HG02870 (cell line): ENCODE data around the gene ACAP1.

ENCODE experiments used
- ATAC-seq: cut with Tn5 transposase; IDR thresholded peaks from one replicate; pipeline ENCODE4 v1.9.1; 2021; ENCODE audit warnings: mild to moderate bottlenecking, moderate library complexity; ENCODE audit not compliant: unreplicated experiment

ACAP1 gene

GRCh38 chr17:7311110-7311705 lies 25.1 kb upstream of the ACAP1 start:
- no peak for ATAC-seq

- ATAC-seq, result no peak
These were observed 23.8 kb upstream of the ACAP1 start for GRCh38 chr17:7312432-7313087.

GRCh38 chr17:7313088-7313889 lies 23.0 kb upstream of the ACAP1 start:
- ATAC-seq, result no peak

DNA sequence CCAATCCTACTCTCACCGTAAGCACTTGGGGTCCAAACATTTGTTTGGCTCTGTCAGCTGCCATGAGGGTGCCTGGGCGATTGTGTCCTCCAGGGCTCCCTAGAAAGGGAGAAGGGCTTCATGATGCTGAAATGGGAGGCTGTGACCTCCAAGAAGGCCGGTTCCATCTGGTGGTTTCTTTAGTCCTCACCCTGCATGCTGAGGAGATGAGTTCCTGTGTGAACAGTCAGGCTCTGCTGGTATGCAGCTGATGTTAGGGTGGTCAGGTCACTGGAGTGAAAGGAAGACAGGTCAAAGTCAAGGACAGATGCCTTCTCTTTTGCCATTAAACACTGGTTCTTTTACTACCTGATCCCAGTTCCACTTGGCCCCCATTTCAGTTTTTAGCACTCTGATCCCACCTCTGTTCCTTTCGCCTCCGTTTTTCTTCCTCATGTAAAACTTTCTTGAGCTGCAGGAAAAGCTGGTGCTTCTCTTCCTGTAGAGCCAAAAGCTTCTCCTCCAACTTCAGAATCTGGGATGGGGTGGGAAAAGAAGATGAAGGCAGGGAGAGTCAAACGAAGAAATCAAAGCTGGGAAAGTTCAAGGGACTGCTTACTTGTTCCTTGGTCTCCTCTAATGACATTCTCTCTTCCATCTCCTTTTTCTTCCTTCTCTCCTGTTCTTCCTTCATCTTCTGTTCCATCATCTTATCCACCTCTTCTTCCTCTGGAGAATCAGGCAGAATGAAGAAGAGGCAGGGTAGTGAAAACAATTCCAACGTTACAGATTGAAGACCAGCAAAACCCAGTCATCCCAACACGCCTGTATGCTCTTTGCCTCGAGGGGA lies 22.2 kb upstream of the ACAP1 start:
- no peak for ATAC-seq

- ATAC-seq, result peak; percentile 71
These were observed 21.4 kb upstream of the ACAP1 start, which contains the start of gene GPS2 for GRCh38 chr17:7314719-7315569. TSS of gene GPS2 (minus strand) at chr17:7315360. CDS start at chr17:7315052, 308 bp downstream.

DNA sequence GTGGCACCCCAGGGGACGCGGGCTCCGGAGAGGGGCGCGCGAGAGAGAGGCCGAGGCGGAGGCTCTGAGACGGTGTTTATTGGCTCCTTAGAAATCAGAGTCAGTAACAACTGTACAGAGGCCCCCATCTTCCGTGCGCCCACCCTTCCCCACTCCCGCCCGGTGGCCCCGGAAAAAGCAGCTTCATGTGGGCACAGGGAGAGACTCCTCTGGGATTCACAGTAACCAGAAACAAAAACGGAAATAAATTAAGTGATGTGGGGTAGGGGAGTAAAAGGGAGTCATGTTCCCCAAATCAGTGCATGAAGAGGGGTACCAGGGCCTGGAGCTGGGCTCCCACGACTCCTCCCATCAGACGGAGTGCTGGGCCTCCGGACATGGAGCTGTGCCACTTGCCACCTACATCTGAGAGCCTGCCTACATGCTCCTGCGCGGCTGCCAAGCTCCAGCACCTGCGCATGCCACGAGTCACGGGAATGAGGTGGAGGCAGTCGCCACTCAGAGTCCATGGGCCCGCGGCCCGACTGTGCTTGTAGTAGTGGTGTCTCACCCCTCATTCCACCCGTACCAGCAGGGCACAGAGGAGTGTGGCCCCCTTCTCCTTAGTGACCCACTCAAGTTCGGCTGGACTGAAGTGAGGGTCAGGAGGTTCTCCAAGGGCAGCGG lies 20.6 kb upstream of the ACAP1 start:
- ATAC-seq, result no peak

DNA sequence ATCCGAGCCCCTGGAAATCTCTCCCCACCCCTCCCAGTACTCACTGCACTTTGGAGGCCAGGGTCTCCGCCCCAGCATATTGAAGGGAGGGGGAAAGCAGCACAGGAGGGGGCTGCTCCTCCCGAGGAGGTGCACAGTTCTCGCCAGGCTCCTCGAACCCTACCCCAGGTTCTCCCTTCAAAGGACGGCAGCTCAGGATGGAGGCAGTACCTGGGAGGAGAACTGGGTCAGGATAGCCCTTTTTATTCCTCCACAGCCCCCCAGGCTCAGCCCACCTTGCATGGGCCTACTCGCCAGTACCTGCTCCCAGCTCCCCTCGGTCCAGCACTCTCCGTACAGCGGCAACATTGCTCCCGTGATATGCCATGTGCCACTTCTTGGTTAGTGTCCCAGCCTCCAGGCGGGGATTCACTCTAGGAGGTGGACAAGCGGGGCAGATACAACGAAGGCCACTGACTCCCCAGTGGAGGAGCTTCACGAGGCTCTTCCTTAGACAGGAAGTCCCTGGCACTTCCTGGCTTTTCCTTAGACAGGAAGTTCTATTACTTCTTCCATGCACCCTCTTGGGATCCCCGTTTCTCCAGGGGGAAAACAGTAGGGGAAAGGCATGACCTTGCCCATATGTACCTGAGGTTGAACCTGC lies 19.0 kb upstream of the ACAP1 start:
- no peak for ATAC-seq

DNA sequence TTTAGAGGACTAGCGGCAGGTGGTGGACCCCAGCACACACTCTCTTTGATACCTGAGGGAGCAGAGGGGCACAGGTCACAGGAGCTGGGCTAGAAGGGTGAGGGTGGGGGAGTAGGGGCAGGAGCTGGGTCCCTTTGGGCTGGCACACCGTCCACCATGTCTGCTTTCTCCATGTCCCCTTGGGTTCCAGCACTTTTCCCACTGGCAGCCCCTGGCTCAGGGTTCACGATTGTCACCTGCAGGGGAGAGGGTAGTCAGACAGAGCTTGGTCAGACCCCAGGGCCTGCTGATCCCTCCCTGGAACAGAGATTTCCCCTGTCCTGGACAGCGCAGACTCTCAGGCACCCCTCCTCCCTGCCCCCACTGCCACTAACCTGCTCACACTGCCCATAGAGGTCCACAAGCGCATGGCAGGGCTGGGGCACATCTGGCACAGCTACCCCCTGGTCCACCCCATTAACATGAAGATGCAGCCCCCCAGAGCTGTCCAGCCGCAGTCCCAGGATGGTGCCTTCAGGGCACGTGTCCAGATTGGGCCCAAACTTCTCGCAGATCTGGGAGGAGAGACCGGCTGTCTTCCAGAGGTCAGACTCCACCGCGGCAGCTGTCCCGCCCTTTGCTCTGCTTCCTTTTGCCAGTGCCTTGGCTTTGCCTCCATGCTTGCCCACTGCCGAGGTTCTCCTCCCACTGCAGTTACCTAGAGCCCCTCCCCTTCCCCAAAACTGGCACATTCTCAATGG lies 18.0 kb upstream of the ACAP1 start:
- no peak for ATAC-seq

- ATAC-seq, result no peak
These were observed 14.9 kb upstream of the ACAP1 start for GRCh38 chr17:7321466-7321865.

DNA sequence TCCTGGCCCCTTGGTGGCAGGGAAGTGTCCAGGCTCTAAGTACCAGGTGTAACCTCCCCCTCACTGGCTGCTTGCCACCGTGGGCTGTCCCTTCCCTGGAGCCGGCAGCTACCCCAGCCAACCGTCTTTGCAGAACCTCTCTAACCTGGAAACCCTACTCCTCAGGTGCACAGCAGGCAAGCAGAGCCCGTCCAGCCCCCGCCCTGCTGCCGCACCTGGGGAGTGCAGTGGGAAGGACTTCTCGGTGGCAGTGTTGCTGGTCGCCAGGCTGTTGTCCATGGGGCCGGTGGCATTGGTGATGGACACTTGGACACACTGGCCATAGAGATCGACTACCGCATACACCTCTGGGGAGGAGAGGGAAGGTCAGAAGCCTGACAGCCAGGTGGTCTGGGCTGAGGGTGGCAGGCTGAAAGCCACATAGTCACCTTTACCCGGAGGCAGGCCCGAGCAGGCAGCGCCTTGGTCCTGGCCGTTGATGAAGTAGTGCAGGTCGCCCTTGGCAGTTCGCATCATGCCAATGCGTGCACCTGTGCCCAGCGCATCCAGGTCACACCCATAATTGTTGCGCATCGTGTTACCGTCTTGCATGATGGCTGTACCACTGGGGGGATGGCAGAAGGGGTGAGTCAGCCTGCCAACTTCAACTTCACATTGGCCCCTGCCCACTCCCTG lies 13.7 kb upstream of the ACAP1 start:
- ATAC-seq, result no peak

DNA sequence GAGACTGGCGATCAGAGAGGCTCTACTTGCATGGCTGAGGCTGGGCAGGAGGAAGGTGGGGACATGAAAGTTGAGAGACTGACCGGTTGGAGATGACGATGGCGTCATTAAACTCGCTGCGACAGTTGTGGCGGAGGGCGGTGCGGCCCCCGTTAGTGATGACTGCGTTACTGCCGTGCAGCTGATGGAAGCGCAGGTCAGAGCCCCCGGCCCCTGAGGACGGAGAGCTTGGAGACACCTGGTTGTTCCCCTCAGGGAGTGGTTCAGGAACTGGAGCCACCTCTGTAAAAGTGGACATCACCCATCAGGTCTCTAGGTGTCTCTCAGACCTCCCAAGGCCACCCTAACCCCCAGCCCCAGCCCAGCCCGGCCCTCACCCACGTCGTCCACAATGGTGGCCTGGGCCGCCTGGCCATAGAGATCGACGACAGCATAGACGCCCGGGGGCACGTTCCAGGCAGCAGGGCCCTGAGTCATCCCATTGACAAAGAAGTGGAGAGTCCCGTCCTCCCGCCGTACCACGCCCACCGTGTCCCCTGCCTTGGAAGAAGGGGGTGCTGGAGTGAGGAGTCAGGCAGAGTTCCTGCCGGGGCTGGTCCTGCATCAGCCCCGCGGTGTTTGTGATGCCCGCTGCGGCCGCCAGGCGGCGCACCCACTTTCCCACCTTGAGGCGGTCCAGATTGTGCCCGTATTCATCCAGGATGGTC lies 12.4 kb upstream of the ACAP1 start:
- no peak for ATAC-seq

GRCh38 chr17:7324438-7324779 lies 11.9 kb upstream of the ACAP1 start:
- ATAC-seq, result no peak

GRCh38 chr17:7325031-7325528 lies 11.2 kb upstream of the ACAP1 start:
- no peak for ATAC-seq

DNA sequence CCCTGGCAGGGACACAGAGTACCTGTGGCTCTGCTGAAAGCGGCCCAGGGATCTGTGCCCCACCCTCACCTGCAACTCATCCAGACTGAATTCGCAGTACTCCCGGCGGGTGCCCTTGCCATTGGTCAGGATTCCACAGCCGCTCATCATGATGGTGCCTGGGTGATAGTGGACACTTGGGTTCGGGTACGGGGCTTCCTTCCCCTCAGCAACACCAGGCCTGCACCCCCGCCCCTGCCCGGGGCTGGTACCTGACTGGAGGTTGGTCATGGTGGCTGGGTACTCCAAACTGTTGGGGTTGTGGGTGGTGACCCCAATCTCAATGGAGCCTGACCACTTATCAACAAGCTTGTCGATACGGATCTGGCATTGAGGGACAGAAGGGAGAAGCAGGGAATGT lies 10.1 kb upstream of the ACAP1 start:
- ATAC-seq, result no peak

DNA sequence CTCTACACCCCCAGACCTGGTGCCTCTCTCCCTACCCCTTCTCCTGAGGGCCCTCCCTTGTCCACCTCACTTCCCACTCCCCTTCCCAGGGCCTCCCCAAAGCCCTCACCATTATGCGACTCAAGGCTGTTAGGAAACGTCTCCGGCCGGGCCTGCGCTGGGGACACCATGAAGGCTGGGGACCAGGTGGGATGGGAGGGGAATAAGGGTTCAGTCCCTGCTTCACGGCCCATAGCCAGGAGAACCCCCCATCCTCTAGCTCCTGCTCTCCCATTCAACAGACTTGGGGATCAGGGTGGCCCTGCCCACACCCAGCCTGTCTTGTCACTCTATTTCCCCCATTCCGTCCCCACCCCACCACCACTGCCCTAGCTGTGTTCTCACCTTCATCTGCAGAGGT lies 9.3 kb upstream of the ACAP1 start:
- ATAC-seq, result no peak

DNA sequence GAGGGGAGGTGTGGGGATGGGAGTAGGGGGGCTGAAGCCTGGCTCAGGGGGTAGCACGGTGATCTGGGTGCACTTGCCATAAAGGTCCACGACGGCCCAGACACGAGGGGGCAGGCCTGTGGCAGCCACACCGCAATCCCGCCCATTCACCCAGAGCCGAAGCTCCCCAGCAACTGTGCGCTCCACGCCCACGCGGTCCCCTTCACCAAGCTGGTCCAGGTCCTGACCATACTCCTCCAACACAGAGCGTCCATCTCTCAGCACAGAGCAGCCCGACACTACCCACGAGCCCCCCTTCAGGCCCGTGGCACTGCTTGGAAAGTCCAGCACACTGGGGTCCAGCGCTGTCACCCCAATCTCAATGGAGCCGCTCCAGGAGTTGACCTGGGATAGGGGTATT lies 8.8 kb upstream of the ACAP1 start:
- ATAC-seq, result no peak

GRCh38 chr17:7328009-7328408 lies 8.3 kb upstream of the ACAP1 start:
- ATAC-seq, result no peak
